A673 (cell line): ENCODE data around the gene TM4SF5. TPM values are rescaled to one million over a fixed set of nuclear protein-coding genes. Genes with fewer than 3 reads are reported as not detected.
"Not testable (repeated sequence)": the region's sequence is repeated elsewhere in the genome, so short reads cannot be mapped to it uniquely, and the experiment has no call there.

Experiments used
- BruUV-seq: library from RNA; stranded (reverse); fragments of 400-500 nt; replicated peaks from 2 replicates; lab custom pipeline; 2021; lab: Mats Ljungman, UMichigan
- CTCF ChIA-PET: fragments of 300-600 bp; sonication (Branson Sonifier 250); formaldehyde crosslinking; loops from one replicate; lab custom pipeline; 2022; ENCODE audit warnings: antibody characterized with exemption; lab: Charles Lee
- POLR2A ChIA-PET: fragments of 300-600 bp; sonication (Branson Sonifier 250); formaldehyde crosslinking; loops from one replicate; lab custom pipeline; 2022; ENCODE audit warnings: antibody characterized with exemption; ENCODE audit not compliant: low non-redundant PET; lab: Charles Lee
- DNase-seq: peaks from one replicate; pipeline ENCODE4 v3.0.0-alpha.2; 2015; ENCODE audit warnings: low spot score
- H3K27ac ChIP-seq: fragments of 200-600 bp; sonication (generic); 2 replicates; pipeline ENCODE4 v1.5.1; 2016; ENCODE audit warnings: mixed run types, low read depth, mild to moderate bottlenecking, mixed read lengths, antibody characterized with exemption, low read length; ENCODE audit not compliant: poor library complexity, severe bottlenecking
- H3K27me3 ChIP-seq: fragments of 200-600 bp; sonication (generic); replicated peaks from 2 replicates; pipeline ENCODE4 v1.6.1; 2017; ENCODE audit warnings: mixed run types, low read depth, mild to moderate bottlenecking, mixed read lengths, antibody characterized with exemption, low read length; ENCODE audit not compliant: insufficient read depth, poor library complexity
- H3K36me3 ChIP-seq: fragments of 200-600 bp; sonication (generic); 2 replicates; pipeline ENCODE4 v1.6.1; 2016; ENCODE audit warnings: mixed run types, mild to moderate bottlenecking, mixed read lengths, antibody characterized with exemption, low read length; ENCODE audit not compliant: insufficient read depth, poor library complexity, severe bottlenecking
- H3K4me1 ChIP-seq: fragments of 200-600 bp; sonication (generic); 2 replicates; pipeline ENCODE4 v1.6.1; 2017; ENCODE audit warnings: mixed run types, mild to moderate bottlenecking, mixed read lengths, antibody characterized with exemption, low read length; ENCODE audit not compliant: insufficient read depth, poor library complexity, severe bottlenecking
- H3K4me3 ChIP-seq: fragments of 200-600 bp; sonication (generic); 2 replicates; pipeline ENCODE4 v1.5.1; 2016; ENCODE audit warnings: low read depth, mixed run types, mild to moderate bottlenecking, mixed read lengths, low read length; ENCODE audit not compliant: poor library complexity, severe bottlenecking
- H3K9me3 ChIP-seq: fragments of 200-600 bp; sonication (generic); 2 replicates; pipeline ENCODE4 v1.6.1; 2016; ENCODE audit warnings: mixed run types, low read depth, mild to moderate bottlenecking, mixed read lengths, antibody characterized with exemption, low read length; ENCODE audit not compliant: poor library complexity, severe bottlenecking
- EZH2 ChIP-seq: fragments of 200-600 bp; sonication (generic); IDR thresholded peaks from 2 replicates; pipeline ENCODE4 v1.6.1; 2017; ENCODE audit warnings: borderline replicate concordance, low read depth, mild to moderate bottlenecking, mixed read lengths, antibody characterized with exemption, low read length; ENCODE audit not compliant: poor library complexity, severe bottlenecking
- intact Hi-C: fragments of 100-400 bp; cut with micrococcal nuclease; formaldehyde crosslinking; loops from one replicate; pipeline ENCODE4 v1.10.0; 2022; ENCODE audit not compliant: unreplicated experiment
- total RNA-seq: library from RNA; stranded (reverse); gene quantifications from 2 replicates; pipeline ENCODE4 v1.2.3, GENCODE V29; 2021
- TF ChIP-seq, protein P1 (sequence below): fragments of 300-800, 200-600 bp; sonication (generic); conservative IDR thresholded peaks from 2 replicates; pipeline ENCODE4 v1.5.1; 2017; ENCODE audit warnings: low read depth, mild to moderate bottlenecking, antibody characterized with exemption, low read length, moderate library complexity, mixed read lengths

Gene TM4SF5
- total RNA-seq, 1 experiment from 2014 or later, result not detected

DNA sequence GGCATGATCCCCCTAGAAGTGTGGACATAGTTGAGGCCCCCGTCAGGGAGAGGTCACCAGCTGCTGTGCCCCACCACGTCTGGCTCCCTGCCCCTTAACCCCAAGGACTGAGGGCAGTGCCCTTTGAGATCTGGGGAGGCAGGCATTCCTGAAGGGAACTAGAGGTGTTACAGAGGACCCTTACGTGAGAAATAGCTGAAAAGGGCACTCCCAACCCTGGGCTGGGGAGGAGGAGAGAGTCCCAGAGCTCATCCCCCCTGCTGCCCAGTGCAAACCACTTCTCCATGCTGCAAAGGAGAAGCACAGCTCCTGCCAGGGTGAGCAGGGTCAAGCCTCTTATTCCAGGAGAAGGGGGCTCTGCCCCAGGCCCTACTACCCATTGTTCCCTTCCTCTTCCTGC is 51.1 kb downstream of the TM4SF5 start:
- H3K9me3 ChIP-seq, result no peaks in the 10 kb centered on the region
- DNase-seq, result no peak
- intact Hi-C loops, result no loop called here
- no peaks in the 10 kb centered on the region for H3K36me3 ChIP-seq
- no peaks in the 10 kb centered on the region for H3K4me1 ChIP-seq
- POLR2A ChIA-PET, result no interaction called here
- H3K4me3 ChIP-seq, result no peak overlapping the region
- CTCF ChIA-PET, result no interaction called here
- BruUV-seq, result no TSS peak
- TF ChIP-seq EZH2, result no peak
- TF ChIP-seq, protein P1, sequence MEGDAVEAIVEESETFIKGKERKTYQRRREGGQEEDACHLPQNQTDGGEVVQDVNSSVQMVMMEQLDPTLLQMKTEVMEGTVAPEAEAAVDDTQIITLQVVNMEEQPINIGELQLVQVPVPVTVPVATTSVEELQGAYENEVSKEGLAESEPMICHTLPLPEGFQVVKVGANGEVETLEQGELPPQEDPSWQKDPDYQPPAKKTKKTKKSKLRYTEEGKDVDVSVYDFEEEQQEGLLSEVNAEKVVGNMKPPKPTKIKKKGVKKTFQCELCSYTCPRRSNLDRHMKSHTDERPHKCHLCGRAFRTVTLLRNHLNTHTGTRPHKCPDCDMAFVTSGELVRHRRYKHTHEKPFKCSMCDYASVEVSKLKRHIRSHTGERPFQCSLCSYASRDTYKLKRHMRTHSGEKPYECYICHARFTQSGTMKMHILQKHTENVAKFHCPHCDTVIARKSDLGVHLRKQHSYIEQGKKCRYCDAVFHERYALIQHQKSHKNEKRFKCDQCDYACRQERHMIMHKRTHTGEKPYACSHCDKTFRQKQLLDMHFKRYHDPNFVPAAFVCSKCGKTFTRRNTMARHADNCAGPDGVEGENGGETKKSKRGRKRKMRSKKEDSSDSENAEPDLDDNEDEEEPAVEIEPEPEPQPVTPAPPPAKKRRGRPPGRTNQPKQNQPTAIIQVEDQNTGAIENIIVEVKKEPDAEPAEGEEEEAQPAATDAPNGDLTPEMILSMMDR, result no peak
- no peak overlapping the region for H3K27ac ChIP-seq
- no peaks in the 10 kb centered on the region for H3K27me3 ChIP-seq

DNA sequence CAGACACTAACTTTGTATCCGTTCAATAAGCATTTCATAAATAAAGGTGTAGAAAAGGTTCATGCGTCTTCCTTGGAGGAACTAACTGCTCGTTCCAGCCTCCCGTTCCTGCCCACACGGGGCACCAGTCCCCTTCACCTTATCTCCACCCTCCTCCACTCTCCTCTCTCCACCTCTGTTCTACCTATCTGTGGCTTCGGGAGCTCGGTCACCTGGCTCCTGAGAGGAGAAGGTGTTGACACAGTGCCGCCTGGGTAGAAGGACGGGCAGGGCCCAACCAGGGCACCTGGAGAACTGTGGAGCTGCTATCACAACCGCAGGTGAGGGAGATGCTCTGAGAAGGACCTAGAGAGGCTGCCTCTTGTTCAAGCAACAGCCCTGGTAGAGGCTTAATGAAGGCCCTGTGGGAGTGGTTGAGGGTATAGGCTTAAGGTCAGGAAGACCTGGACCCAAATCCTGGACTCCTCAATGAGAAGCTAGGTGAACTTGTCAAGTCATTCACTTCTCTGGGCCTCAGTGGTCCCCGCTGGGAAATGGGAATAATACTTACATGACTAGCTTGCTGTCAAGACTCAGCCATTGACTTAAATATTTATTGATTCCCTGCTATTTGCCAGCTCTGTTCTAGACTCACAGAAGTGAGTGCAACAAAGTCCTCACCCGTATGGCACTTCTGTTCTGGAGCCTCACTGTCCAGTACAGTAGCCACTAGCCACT is 51.8 kb downstream of the TM4SF5 start:
- H3K9me3 ChIP-seq, result no peaks in the 10 kb centered on the region
- ChIA-PET CTCF (interaction anchor here (0.6 kb wide), 1 partner anchor 14 kb away, joined by 3 read pairs; no protein-coding TSS in a partner anchor), POLR2A (no interaction called here)
- no peak overlapping the region for H3K4me3 ChIP-seq
- H3K27me3 ChIP-seq, result no peaks in the 10 kb centered on the region
- TF ChIP-seq, protein P1, result no peak
- TF ChIP-seq EZH2, result no peak
- H3K27ac ChIP-seq, result no peak overlapping the region
- H3K36me3 ChIP-seq, result no peaks in the 10 kb centered on the region
- no peak for DNase-seq
- no TSS peak for BruUV-seq
- intact Hi-C loops, result no loop called here
- no peaks in the 10 kb centered on the region for H3K4me1 ChIP-seq

DNA sequence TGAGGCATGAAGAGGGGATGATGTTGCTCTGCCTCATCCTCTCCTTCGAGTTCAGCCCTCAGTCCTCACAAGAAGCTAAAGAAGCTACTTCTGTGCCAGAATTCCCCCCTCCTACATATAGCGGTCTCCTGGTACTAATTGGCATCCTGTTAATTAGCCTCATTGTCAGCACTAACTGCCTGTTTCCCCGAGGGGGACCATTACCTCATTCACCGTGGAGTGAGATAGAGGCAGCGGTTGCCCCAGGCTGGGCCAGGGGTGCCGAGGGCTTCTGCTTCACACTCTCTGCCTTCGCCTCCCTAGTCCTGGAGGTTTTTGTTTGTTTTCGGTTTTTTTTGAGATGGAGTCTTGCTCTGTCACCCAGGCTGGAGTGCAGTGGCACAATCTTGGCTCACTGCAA is 55.7 kb downstream of the TM4SF5 start:
- CTCF ChIA-PET, result interaction anchor here (0.5 kb wide), 1 partner anchor 10 kb away, joined by 3 read pairs; no protein-coding TSS in a partner anchor
- BruUV-seq, result no TSS peak
- H3K4me3 ChIP-seq, result no peak overlapping the region
- DNase-seq, result no peak
- intact Hi-C loops, result no loop called here
- H3K9me3 ChIP-seq, result no peaks in the 10 kb centered on the region
- H3K4me1 ChIP-seq, result no peaks in the 10 kb centered on the region
- TF ChIP-seq, protein P1, result no peak
- TF ChIP-seq EZH2, result no peak
- no peaks in the 10 kb centered on the region for H3K36me3 ChIP-seq
- H3K27me3 ChIP-seq, result no peaks in the 10 kb centered on the region
- POLR2A ChIA-PET, result no interaction called here
- H3K27ac ChIP-seq, result no peak overlapping the region

DNA sequence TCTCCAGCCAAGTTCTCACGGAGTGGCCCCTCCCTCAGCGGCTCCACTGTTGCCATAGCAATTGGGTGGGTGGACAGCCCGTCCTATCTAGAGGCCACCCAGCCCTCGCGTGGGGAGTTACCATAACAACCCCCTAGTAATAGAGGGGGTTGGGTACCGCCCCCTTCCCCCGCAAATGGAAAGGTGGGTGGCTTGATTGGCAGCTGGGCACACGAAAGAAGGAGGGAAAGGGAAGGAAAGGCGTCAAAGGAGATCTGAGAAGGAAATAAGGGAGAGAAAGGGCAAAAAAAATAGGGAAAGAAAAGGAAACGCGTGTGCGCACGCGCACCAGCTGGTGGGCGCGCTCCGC is 61.1 kb downstream of the TM4SF5 start:
- H3K4me1 ChIP-seq, BruUV-seq, H3K9me3 ChIP-seq, CTCF ChIA-PET, H3K36me3 ChIP-seq, DNase-seq, intact Hi-C loops, POLR2A ChIA-PET, H3K27me3 ChIP-seq: not testable (repeated sequence)
- Histone ChIP-seq H3K27ac (peak overlapping the region; percentile 84), H3K4me3 (peak overlapping the region; percentile 88)
